Islet precursor cell (in vitro differentiated cells): ENCODE results near the gene STAG2.

Experiments used
- DNase-seq: peaks from one replicate; pipeline ENCODE4 v3.0.0-alpha.2; 2018

Gene STAG2

DNA sequence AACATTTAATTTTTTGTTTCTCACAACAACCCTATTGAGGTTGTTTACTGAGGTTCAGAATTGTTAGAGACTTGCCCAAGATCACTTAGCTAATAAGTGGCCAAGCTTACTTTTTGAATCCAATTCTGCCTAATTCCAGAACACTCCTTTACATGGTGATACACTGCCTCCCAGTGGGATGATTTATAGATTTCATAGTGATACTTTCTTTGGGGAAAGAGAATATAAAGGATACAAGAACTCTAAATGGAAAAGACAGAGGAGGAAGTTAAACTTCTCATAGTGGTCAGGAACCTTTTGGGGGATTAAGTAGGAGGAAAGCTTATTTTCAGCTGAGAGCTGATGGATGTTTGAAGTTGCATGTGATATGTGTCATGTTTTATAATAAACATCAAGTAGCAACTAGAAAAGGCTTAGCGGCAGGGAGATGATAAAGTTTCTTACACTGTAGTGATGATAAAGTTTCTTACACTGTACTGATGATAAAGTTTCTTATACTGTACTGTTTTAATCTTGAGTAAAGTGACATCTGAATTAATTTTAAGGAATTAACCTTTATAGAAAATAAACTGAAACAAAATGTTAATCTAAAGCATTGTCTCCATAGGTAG is 15.3 kb downstream of the STAG2 start:
- no peak for DNase-seq

DNA sequence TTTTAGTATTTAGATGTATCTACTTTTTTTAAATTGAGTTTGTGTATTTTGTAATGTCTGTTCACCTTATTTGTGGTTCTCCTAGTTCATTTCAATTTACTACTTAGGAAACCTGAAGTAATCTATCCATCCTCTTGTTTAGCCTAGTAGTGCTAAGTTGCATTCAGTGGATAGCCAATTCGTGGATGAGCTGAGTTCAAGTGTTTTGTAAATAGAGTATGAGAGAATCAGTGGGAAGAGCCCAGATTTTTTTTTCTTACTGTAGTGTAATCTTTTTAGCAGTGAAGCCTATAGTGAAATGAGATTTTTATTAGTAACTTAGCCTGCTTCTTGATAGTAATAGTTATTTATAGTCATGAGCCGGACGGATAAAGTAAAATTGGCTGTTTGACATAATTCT is 21.7 kb downstream of the STAG2 start:
- no peak for DNase-seq

DNA sequence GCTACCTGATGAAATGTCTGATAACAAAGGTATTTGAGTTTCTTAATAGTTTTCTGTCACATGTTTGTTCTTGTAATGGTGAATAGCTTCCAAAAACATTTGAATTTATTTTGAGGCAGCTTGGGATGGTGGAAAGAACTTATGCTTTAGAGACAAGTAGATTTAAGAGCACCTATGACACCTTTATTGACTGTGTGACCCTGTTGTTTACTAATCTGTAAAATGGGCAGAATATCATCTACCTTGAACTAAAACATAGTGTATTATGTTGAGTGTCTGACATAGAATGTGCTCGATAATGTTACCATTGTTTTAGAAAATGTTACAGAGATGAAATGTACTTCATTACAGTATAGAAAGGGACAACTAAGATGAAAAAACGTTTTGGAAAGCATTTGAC is 24.9 kb downstream of the STAG2 start:
- DNase-seq: no peak

DNA sequence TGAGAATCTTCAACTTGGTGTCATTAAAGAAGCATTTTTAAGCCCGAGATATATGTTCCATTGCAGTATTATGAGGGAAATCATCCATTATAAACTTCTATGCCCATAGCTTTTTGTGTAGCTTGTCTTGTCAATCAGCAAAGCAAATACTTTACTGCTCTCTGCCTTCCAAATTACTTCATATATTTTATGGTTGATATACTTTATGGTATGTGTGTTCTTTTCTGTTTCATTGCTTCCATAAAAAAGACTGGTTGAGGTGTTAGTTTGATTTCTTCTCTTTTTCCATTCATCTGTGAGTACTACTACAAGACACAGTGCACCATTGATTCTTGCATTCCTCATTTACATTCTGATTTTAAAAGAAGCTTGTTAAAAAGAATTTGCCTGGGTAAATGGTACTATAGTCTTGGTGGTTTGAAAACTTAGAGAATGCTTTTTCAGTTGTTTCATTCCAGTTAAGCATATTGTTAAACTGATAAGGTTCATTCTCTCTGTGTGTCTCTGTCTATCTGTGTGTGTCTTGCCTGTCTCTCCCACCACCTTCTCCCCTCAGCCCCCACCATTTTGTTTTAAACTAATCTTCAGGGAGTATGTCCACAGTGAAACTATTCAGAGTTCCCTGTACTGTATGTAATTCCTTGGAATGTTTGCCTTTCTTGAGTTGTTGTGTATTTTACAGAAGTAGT is 27.1 kb downstream of the STAG2 start:
- no peak for DNase-seq

DNA sequence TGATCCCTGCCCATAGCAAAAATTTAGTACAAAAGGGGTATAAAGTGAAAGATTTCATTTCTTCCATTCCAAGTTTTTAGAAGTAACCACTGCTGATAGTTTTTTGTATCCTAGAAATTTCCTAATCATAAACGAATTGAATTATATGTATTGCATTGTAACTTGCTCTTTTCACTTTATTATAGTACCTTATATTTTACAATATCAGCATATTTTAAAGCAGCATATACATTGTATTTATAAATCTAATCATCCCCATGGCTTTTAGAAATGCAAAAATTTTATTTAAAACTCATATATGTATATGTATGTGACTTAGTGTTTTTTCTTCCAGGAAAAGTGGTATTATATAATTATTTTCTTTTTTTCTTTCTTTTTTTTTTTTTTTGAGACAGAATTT is 27.7 kb downstream of the STAG2 start:
- no peak for DNase-seq

DNA sequence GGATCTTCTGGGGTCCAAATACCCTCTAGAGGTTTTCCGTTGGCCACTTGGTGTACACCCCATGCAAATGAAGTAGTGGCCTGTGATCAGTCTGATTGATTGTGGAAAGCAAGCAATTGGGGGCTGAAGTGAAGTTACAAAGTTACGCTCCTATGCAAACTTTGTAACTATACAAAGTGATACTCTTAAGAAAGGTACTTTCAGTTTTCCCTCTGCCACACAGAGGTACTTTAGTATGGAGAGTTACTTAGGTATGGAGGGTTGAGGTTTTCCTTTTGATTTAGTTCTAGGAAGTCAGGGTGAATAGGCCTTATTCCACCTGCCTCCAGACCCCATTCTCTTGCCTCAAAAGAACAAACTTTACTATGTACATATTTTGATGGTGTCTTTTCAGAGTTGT is 28.7 kb downstream of the STAG2 start:
- no peak for DNase-seq

DNA sequence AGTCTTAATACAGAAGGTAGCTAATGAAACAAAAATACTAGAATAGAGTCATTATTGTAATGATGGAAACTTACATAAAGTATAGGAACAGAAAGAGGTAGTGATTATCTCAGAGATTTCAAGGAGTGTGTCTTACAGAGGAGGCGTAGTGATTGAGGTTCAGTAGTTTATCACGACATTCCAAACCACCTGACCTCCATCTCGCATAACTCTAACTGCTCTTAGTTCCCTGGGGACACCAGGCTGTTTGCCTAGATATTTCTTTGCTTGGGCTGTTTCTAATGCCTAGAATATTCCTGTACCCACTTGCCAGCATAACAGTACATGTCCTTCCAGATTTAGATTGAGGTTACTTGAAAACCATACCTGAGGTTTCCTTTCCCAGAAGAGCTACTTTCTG is 29.1 kb downstream of the STAG2 start:
- no peak for DNase-seq

DNA sequence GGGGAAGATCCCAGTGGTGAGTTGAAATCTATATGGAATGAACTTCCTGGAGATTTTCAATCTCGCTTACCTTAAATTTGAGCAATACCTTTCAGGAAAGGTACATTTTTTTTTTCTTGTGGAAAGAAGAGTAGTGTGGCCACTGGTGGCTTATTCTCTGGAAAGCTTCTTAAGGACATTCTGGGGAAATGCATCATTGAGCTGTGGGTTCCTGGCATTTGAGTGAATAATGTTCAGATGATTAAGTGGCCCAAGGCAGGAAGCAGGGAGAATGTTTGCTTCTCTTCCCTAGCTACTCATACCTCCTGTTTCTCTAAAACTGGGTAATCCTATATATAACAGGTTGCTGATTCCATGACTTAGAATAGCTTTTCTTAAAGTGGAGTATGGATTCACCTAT is 31.8 kb downstream of the STAG2 start:
- DNase-seq: no peak

DNA sequence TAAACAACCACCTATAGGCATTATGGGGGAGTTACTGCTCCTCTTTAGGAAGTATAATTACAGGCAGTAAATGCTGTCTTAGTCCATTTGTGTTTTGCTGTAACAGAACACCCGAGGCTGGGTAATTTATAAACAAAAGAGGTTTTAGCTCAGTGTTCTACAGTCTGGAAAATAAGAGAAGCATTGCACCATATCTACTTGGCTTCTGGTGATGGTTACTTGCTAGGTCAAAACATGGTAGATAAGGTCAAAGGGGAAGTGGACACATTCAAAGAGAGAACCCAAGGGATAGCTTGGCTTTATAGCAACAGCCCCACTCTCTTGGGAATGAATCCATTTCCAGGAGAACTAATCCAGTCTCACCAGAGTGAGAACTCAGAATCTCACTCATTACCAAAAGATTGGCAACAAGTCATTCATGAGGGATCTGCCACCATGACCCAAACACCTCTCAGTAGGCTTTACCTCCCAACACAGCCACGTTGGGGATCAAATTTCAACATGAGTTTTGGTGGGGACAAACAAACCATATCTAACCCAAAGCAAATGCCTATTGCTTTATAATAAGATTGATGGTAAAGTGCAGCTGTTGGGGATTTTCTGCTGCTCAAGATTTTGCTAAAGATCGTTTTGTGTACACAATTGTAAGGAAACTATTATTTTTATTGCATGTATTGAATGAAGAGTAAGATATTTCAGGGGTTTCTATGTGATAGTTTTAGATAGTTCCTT is 32.6 kb downstream of the STAG2 start:
- DNase-seq: no peak

DNA sequence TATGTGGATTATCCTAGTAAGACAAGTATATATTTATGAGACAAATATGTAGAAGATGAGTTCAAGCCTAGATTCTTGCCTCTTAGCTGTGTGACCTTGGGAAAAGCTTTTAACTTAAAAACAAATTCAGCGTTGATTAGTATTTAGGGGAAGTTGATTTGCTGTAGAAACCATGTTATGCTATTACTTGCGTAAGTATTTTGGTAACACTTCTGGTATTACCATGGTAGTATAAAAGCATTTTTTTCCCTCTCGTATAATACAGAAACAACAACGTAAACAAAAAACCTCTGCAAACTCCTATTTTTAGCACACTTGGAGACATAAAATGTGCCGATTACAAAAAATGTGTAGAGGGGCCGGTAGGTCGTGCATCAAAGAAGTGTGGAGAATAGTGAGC is 33.2 kb downstream of the STAG2 start:
- no peak for DNase-seq

DNA sequence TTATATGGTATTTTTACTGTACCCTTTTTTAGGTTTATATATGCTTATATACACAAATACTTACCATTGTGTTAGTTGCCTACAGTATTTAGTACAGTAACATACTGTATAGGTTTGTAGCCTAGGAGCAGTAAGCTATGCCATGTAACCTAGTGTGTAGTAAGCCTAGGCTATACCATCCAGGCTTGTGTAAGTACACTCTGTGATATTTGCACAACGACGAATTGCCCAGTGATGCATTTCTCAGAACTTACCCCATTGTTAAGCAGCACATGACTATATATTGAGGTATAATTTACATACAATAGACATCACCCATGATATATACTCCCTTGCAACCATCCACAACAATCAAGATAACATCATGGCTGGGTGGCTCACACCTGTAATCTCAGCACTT is 40.1 kb downstream of the STAG2 start:
- no peak for DNase-seq

DNA sequence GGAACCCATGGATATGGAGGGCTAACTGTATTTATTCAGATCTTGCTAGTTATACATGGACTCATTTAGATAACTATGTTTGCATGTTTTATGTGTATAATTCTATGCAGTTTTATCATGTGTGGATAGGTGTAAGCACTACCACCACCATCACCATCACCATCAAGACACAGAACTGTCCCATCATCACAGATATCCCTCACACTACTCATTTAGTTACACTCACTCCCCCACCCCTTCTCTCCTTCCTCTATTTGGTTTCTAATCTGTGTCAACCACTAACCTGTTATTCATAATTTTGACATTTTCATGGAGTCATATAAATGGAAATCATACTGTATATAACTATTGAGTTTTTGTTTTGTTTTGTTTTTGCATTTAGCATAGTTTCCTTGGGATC is 43.7 kb downstream of the STAG2 start:
- DNase-seq: no peak

DNA sequence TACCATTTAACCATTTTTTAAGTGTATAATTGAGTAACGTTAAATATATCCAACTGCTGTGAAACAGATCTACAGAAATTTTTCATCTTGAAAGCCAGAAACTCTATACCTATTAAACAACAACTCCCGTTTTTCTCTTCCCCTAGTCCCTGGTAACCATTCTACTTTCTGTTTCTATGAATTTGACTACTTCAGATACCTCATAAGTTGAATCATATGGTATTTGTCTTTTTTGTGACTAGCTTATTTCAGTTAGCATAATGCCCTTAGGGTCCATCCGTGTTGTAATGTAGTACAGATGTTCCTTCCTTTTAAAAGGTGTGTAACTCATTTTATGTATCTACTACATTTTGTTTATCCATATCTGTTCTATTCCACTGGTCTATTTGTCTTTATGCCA is 48.7 kb downstream of the STAG2 start:
- DNase-seq: no peak

DNA sequence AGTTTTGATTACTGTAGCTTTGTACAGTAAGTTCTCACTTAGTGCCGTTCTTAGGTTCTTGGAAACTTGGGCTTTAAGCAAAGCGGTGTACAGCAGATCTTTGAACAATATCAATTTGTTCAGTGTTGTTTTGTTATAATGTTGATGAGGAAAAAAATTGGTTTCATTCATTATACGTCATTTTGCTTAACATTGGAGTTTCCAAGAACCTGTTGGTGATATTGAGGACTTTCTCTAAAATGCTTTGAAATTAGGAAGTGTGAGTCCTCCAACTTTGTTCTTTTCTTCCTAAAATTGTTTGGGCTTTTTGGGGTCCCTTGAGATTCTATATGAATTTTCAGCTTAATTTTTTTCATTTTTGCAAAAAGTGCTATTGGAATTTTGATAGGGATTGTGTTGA is 49.1 kb downstream of the STAG2 start:
- DNase-seq: no peak

DNA sequence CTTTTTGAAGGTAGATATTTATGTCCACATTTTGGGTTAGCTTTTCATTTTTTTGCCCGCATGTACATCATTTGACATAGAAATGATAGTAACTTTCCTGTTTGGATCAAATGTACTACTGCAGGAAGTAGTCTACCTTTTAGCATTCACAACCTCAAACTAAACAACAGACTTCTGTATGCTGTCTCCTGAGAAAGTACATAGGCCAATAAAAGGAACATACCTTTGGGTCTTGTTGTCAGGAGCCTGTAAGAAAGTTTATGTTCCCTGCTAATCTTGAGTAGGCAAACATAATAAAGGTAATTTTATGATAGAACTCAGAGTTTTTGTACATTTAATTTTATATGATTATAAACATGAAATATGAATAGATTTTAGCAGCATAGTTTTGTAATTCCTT is 54.2 kb downstream of the STAG2 start:
- no peak for DNase-seq

DNA sequence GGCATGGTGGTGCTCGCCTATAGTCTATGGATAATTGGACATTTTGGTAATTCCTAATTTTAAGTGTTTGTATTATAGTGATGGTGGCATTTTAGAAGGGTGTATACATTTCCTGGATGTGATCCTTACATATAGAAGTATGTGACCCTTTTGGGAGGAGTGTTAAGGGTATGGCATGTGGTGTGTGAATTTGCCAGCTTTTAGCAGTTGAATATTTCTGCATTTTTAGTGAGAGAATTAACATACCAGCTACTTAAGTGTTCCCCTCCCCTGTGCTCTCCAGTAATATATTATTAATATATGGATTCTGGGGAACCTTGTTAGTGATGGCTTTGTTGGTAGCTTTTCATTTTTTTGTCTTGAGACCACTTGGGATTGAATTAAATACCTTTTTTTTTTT is 55.3 kb downstream of the STAG2 start:
- DNase-seq: no peak

DNA sequence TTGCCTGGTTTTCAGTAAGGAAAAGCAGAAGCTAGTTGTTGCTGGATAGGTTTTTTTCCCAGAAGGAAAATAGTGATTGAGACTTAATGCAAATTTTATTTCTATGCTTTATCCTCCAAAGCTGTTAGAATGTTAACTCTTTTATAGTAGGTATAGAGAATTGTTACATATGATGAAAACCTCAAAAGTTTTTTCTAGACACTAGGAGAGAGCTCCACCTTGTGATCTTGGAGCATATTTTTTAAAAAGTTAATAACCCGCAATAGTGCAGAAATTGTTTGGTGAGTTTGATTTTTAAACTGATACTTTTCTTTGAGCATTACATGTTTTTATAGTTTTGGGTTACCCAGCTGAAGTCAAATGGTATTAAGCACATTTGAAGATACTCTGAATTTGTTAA is 56.5 kb downstream of the STAG2 start:
- DNase-seq: no peak

DNA sequence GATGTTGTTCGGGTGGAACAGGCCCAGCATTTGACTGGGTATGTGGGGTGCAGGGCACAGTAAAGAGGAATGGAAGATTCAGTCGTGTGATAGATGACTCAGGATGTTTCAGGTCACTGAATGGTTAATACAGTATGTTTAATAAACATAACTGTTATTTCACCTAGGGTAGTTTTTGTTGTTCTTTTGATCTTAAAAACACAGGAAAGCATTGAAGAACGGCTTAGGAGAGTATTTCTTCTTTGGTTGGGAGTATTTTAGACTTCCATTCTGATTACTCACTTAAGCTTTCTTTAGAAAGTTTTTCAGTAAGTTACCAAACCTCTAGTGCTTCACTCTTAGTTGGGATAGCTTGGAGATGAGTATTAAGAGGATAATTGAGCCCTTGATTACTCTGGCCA is 62.3 kb downstream of the STAG2 start:
- no peak for DNase-seq

DNA sequence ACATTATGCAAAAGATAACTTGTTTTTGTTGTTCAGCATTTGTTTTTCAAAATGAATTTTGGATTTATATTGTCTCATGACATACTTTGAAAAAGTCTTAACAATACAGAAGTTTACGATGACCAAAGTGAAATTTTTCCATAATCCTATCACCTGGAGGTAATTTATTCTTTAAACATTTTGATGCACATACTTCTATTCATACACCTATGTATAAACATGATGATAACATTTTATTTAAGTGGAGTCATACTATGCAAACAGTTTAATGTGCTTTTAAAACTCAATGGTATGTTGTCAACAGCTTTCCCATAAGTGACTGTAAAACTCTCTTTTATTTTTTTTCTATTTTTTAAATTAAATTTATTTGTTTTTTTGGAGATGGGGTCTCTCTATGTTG is 65.0 kb downstream of the STAG2 start:
- DNase-seq: no peak

DNA sequence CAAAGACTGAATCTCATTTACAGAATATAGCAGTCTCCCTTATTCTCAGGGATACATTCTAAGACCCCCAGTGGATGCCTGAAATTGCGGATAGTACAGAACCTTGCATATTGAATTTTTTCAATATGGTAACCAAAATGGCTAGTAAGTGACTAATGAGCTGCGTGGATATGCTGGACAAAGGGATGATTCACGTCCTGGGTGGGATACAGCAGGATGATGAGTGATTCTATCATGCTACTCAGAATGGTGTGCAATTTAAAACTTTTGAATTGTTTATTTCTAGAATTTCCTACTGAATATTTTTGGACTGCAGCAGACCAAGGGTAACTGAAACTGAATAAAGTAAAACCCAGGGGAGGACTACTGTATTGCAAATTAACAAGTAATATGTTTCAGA is 66.7 kb downstream of the STAG2 start:
- no peak for DNase-seq

DNA sequence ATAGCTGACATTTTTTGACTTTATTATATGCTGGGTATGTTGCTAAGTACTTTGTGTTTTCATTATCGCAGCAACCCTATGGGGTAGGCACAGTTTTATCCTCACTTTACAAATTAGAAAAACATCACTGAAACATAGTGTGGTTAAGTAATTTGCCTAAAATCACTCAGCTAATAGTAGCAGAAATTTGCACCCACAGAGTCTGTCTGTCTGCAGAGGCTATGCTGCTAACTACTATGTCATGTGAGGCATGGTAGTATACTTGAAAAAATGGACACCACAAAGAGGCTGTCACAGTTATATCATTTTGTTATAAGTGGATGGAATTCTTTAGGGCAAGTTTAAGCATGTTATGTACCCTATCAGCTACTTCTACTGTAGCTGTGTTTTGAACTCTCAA is 69.0 kb downstream of the STAG2 start:
- no peak for DNase-seq

DNA sequence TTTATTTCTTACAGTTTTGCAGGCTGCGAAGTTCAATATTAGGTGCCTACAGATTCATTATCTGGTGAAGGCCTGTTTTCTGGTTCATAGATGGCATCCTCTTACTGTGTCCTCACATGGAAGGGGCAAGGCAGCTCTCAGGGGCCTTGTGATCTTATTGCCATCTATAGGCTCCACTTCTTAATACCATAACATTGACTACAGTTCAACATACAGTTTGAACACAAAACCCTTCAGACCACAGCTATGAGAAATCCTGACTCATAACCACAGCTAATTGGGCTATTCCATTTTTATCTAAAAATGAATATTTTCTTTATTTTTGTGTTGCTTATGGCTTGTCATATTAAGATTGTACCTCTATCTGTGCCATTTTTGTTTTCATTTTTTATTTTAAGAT is 72.3 kb downstream of the STAG2 start:
- no peak for DNase-seq

DNA sequence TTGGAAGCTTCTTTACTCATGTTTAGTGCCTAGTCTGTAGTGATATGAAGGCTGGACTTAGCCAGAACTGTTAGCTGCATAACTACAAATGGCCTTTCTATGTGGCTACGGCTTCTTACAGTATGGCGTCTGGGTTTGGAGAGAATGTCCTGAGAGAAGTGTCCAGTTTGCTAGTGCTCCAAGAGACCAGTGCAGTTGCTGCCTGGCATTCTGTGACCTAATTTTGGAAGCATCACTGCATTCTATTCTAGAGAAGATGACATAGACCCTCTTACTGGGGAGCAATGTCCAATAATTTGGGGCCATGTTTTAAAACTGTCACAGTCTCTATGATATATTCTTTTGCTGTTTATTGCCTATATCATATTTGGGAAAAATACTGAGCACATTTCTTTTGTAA is 74.2 kb downstream of the STAG2 start:
- DNase-seq: no peak

DNA sequence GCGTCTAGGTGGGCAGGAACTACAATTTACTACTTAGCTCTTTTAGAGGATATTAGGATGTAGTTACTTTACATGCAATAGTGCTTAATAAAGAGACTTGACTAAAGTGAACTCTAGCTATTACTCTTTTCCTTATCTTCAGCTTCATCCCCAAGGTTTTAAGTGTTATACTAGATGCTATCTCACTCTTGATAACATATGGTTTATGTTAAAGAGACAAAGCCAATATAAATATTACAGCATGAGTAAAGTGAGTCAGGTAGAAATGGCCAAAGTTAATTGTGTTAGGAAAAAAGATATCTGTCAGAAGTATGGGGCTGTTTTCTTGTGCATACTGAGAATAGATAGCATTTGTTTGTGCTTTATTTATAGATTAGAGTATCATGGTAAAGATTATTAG is 80.5 kb downstream of the STAG2 start:
- no peak for DNase-seq

DNA sequence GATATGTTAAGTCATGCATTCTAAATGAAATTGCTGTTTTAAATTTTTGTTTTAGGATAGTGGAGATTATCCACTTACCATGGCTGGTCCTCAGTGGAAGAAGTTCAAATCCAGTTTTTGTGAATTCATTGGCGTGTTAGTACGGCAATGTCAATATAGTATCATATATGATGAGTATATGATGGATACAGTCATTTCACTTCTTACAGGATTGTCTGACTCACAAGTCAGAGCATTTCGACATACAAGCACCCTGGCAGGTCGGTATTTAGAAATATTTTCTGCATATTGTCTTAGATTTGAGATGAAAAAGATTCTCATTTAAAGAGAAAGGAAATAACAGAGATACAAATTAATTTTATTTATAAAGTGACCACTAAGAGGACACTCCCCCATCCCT is 83.6 kb downstream of the STAG2 start:
- DNase-seq: no peak
